Neutrophil (primary cell): ENCODE measurements around the gene FLOT1.

ENCODE experiments used
- H3K27ac ChIP-seq: fragments of 200-600 bp; sonication (generic); 2 replicates; pipeline ENCODE4 v1.5.1; 2016; ENCODE audit warnings: mild to moderate bottlenecking, moderate library complexity
- H3K27me3 ChIP-seq: fragments of 200-600 bp; sonication (generic); 2 replicates; pipeline ENCODE4 v1.6.0; 2016; ENCODE audit warnings: mild to moderate bottlenecking
- H3K36me3 ChIP-seq: fragments of 200-600 bp; sonication (generic); 2 replicates; pipeline ENCODE4 v1.5.1; 2017
- H3K4me1 ChIP-seq, 2 experiments: fragments of 200-600 bp in 1 of 2; sonication (generic) in 1 of 2; 1 replicate in 1 of 2; 2 replicates in 1 of 2; pipeline versions ENCODE4 v1.5.1 to v1.6.1; 2013 to 2016; ENCODE audit warnings: low read depth in 1 of 2, low read length in 1 of 2, mild to moderate bottlenecking in 1 of 2, moderate library complexity in 1 of 2; ENCODE audit not compliant: control insufficient read depth in 1 of 2, insufficient read depth in 1 of 2
- H3K4me3 ChIP-seq, 2 experiments: fragments of 200-600 bp in 1 of 2; sonication (generic) in 1 of 2; 1 replicate in 1 of 2; 2 replicates in 1 of 2; pipeline ENCODE4 v1.5.1; 2013 to 2016; ENCODE audit warnings: low read depth in 1 of 2, low read length in 1 of 2, mild to moderate bottlenecking in 1 of 2, moderate library complexity in 1 of 2
- H3K9me3 ChIP-seq: fragments of 200-600 bp; sonication (generic); 2 replicates; pipeline ENCODE4 v1.5.1; 2016
- TF ChIP-seq, protein P1 (sequence below): fragments of 200-600 bp; sonication (generic); IDR thresholded peaks from 2 replicates; pipeline ENCODE4 v1.5.1; 2016; ENCODE audit warnings: antibody characterized with exemption

The FLOT1 gene

GRCh38 chr6:30683183-30683979, 59.1 kb downstream of the FLOT1 start:
- Histone ChIP-seq H3K27me3 (no peaks in the 10 kb centered on the region), H3K36me3 (peaks cover 39% of the 10 kb centered on the region), H3K4me1 (peaks cover 53 to 76% of the 10 kb centered on the region in 2 experiments), H3K4me3 (peak overlapping the region; percentile 95 to 100), H3K9me3 (no peaks in the 10 kb centered on the region), H3K27ac (peak overlapping the region; percentile 95)
- TF ChIP-seq, protein P1, sequence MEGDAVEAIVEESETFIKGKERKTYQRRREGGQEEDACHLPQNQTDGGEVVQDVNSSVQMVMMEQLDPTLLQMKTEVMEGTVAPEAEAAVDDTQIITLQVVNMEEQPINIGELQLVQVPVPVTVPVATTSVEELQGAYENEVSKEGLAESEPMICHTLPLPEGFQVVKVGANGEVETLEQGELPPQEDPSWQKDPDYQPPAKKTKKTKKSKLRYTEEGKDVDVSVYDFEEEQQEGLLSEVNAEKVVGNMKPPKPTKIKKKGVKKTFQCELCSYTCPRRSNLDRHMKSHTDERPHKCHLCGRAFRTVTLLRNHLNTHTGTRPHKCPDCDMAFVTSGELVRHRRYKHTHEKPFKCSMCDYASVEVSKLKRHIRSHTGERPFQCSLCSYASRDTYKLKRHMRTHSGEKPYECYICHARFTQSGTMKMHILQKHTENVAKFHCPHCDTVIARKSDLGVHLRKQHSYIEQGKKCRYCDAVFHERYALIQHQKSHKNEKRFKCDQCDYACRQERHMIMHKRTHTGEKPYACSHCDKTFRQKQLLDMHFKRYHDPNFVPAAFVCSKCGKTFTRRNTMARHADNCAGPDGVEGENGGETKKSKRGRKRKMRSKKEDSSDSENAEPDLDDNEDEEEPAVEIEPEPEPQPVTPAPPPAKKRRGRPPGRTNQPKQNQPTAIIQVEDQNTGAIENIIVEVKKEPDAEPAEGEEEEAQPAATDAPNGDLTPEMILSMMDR, result no peak

GRCh38 chr6:30682143-30683117, 60.1 kb downstream of the FLOT1 start:
- TF ChIP-seq, protein P1, result peak; percentile 38
- Histone ChIP-seq H3K27me3 (no peaks in the 10 kb centered on the region), H3K9me3 (no peaks in the 10 kb centered on the region), H3K4me1 (peaks cover 44 to 66% of the 10 kb centered on the region in 2 experiments), H3K27ac (peak overlapping the region; percentile 95), H3K36me3 (peaks cover 49% of the 10 kb centered on the region), H3K4me3 (peak overlapping the region; percentile 95 to 100)

DNA sequence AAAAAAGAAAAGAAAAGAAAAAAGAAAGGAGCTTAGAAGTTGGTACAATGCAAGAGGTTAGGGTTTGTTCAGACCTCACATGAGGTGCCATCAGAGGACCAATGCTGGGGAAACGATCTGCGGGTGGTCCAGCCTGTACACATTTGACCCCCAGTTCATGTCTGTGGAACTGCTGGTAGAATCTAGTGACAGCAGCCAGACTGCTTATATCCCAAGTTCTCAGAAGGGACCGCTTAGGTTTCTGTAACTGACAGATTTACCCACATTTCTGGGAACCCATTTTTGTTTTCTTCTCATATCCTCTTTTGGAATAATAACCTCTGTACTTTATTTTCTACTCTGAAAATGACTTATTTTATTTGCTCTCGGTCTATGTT, 60.7 kb downstream of the FLOT1 start:
- Histone ChIP-seq H3K4me1 (peaks cover 37 to 65% of the 10 kb centered on the region in 2 experiments), H3K27me3 (no peaks in the 10 kb centered on the region), H3K9me3 (no peaks in the 10 kb centered on the region), H3K4me3 (peak overlapping the region; percentile 95 to 100), H3K36me3 (peaks cover 55% of the 10 kb centered on the region), H3K27ac (peak overlapping the region; percentile 95)
- TF ChIP-seq, protein P1, result no peak

- Histone ChIP-seq H3K4me3 (peak overlapping the region; percentile 95 to 100), H3K36me3 (peaks cover 67% of the 10 kb centered on the region), H3K27ac (peak overlapping the region; percentile 95), H3K27me3 (no peaks in the 10 kb centered on the region), H3K4me1 (peaks cover 37 to 55% of the 10 kb centered on the region in 2 experiments), H3K9me3 (no peaks in the 10 kb centered on the region)
- TF ChIP-seq, protein P1, result no peak
Observed at GRCh38 chr6:30679765-30680535, 62.5 kb downstream of the FLOT1 start.
